Measurements from ENCODE around the gene CLIC5.

CLIC5 gene

DNA sequence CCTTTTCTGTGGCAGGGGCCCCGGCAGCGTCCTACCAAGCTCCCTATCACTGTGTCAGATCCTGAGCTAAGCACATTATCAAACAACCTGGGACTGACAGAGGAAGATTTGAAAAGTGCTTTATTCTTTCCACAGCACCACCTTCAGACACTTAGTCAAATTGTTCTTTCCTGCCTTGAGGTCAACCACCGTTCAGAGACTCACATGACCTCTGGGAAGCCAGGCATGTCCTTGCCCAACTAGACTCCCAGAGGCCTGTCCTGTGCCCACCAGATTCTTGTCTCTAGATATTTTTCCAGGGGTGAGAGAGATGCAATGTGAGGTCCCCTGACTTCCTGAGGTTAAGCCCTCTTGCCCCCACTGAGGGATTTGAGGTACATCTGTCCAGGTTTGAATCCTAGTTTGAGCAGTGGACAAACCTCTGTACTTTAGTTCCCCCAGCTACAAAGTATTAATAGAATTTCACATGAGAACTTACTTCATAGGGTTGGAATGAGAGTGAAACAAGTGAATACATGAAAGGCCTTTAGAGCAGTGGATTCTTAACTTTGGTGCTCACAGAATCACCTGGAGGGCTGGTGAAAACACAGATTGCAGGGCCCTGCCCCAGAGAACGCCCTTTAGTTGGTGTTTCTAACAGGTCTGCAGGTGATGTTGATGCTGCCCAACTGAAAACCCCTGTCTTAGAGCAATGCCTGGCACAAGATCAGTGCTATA is 179.8 kb downstream of the CLIC5 start:
- peak; percentile 54 for DNase-seq

GRCh38 chr6:45832063-45832462 is 183.6 kb downstream of the CLIC5 start:
- no peak for DNase-seq

All from stimulated activated CD8-positive, alpha-beta memory T cell treated with anti-CD3 and anti-CD28 coated beads, Interleukin-4, amount 100 ng/mL, for 48 hours (primary cell).